B cell (primary cell): ENCODE results near the gene PPP2R2B. TPM values are rescaled to one million over a fixed set of nuclear protein-coding genes. Genes with fewer than 3 reads are reported as not detected.
A peak's percentile ranks its signal among the peaks of the same experiment; 100 is the strongest.

Experiments used
- ATAC-seq: fragments of 200-7000 bp; cut with Tn5 transposase; one replicate; pipeline ENCODE4 v1.10.0; 2021; ENCODE audit warnings: low read depth, mild to moderate bottlenecking, moderate number of reproducible peaks, moderate library complexity
- CTCF ChIA-PET: fragments of 350-600 bp; sonication (Branson Sonifier 250); formaldehyde crosslinking; loops from one replicate; lab custom pipeline; 2021; ENCODE audit warnings: antibody characterized with exemption, inconsistent platforms; lab: Charles Lee
- POLR2A ChIA-PET: fragments of 350-600 bp; sonication (Branson Sonifier 250); formaldehyde crosslinking; loops from one replicate; lab custom pipeline; 2021; ENCODE audit warnings: antibody characterized with exemption; lab: Charles Lee
- DNase-seq: peaks from one replicate; pipeline ENCODE4 v3.0.0; 2013
- H2AFZ ChIP-seq: 2 replicates; pipeline ENCODE4 v1.6.1; 2012; ENCODE audit warnings: mild to moderate bottlenecking, low read depth, low read length; ENCODE audit not compliant: insufficient read depth, poor library complexity, severe bottlenecking
- H3K27ac ChIP-seq, 2 donors: 1 replicate in 1 of 2; 2 replicates in 1 of 2; pipeline ENCODE4 v1.5.1; 2012 to 2013; ENCODE audit warnings: low read length in 2 of 2, mild to moderate bottlenecking in 2 of 2, moderate library complexity in 1 of 2
- H3K27me3 ChIP-seq, 4 experiments: fragments of 200-600 bp in 1 of 4; sonication (generic) in 1 of 4; replicated peaks in 1 of 4; 1 replicate in 2 of 4; 2 replicates in 2 of 4; pipeline versions ENCODE4 v1.6.1 to v1.7.0; 2013 to 2016; ENCODE audit warnings: low read length in 3 of 4, mild to moderate bottlenecking in 2 of 4, mixed read lengths in 1 of 4, moderate library complexity in 1 of 4; ENCODE audit not compliant: insufficient read depth in 4 of 4, control insufficient read depth in 3 of 4; ENCODE audit errors: control extremely low read depth in 1 of 4
- H3K36me3 ChIP-seq, 2 experiments: replicated peaks in 1 of 2; 1 replicate in 1 of 2; 2 replicates in 1 of 2; pipeline versions ENCODE4 v1.6.1 to v1.7.1; 2013; ENCODE audit warnings: low read length in 1 of 2; ENCODE audit not compliant: insufficient read depth in 2 of 2, control insufficient read depth in 1 of 2; ENCODE audit errors: control extremely low read depth in 1 of 2, extremely low read depth in 1 of 2
- H3K4me1 ChIP-seq, 2 donors: fragments of 200-600 bp in 1 of 2; sonication (generic) in 1 of 2; 1 replicate in 1 of 2; 2 replicates in 1 of 2; pipeline versions ENCODE4 v1.5.1 to v1.6.1; 2013 to 2017; ENCODE audit warnings: low read length in 2 of 2; ENCODE audit not compliant: control insufficient read depth in 2 of 2, insufficient read depth in 2 of 2
- H3K4me2 ChIP-seq: replicated peaks from 2 replicates; pipeline ENCODE3; 2012; ENCODE audit warnings: mild to moderate bottlenecking, low read depth, low read length; ENCODE audit not compliant: poor library complexity, severe bottlenecking
- H3K4me3 ChIP-seq, 5 experiments: fragments of 200-600 bp in 1 of 5; sonication (generic) in 1 of 5; 1 replicate in 3 of 5; 2 replicates in 2 of 5; pipeline versions ENCODE4 v1.5.1 to v1.7.0; 2011 to 2016; ENCODE audit warnings: low read length in 4 of 5, mild to moderate bottlenecking in 4 of 5, low read depth in 2 of 5, control low read depth in 1 of 5, moderate library complexity in 1 of 5; ENCODE audit not compliant: insufficient read depth in 1 of 5; ENCODE audit errors: control extremely low read depth in 1 of 5, extremely low read depth in 1 of 5
- H3K79me2 ChIP-seq: fragments of 200-600 bp; sonication (generic); one replicate; pipeline ENCODE4 v1.6.0; 2016; ENCODE audit warnings: low read length; ENCODE audit not compliant: control insufficient read depth, insufficient read depth
- H3K9ac ChIP-seq: fragments of 200-600 bp; sonication (generic); 2 replicates; pipeline ENCODE4 v1.6.1; 2017; ENCODE audit warnings: mild to moderate bottlenecking, low read length, moderate library complexity
- H3K9me3 ChIP-seq, 3 donors: one replicate each; pipeline versions ENCODE4 v1.6.1 to v1.7.1; 2013; ENCODE audit warnings: low read length in 2 of 3; ENCODE audit not compliant: control insufficient read depth in 2 of 3, insufficient read depth in 1 of 3; ENCODE audit errors: control extremely low read depth in 1 of 3
- H4K20me1 ChIP-seq: 2 replicates; pipeline ENCODE4 v1.6.0; 2012; ENCODE audit warnings: mild to moderate bottlenecking, low read length; ENCODE audit not compliant: insufficient read depth, control insufficient read depth, poor library complexity, severe bottlenecking
- H3K27ac Mint-ChIP-seq: one replicate; pipeline ENCODE4 v1.8.0; 2021; ENCODE audit warnings: mixed read lengths
- H3K27me3 Mint-ChIP-seq: one replicate; pipeline ENCODE4 v1.8.0; 2021; ENCODE audit warnings: mixed read lengths
- H3K4me1 Mint-ChIP-seq: one replicate; pipeline ENCODE4 v1.8.0; 2021; ENCODE audit warnings: mixed read lengths
- H3K4me3 Mint-ChIP-seq: one replicate; pipeline ENCODE4 v1.8.0; 2021; ENCODE audit warnings: mixed read lengths
- H3K9me3 Mint-ChIP-seq: one replicate; pipeline ENCODE4 v1.8.0; 2022; ENCODE audit warnings: mixed read lengths; ENCODE audit not compliant: insufficient read depth
- CTCF ChIP-seq: fragments of 200-600 bp; IDR thresholded peaks from one replicate; pipeline ENCODE4 v1.8.0; 2022; ENCODE audit warnings: antibody characterized with exemption, mild to moderate bottlenecking
- EZH2 ChIP-seq: IDR thresholded peaks from 2 replicates; pipeline ENCODE4 v1.6.1; 2012; ENCODE audit warnings: borderline replicate concordance, low read depth, mild to moderate bottlenecking, moderate library complexity, low read length; ENCODE audit not compliant: insufficient read depth, poor library complexity, severe bottlenecking
- WGBS: methylation state at CpG from one replicate; pipeline ENCODE4 v1.1.5; 2013; ENCODE audit warnings: missing lambda C conversion rate; ENCODE audit not compliant: insufficient coverage; 5-methylcytosine and 5-hydroxymethylcytosine counted together
- intact Hi-C: fragments of 100-400 bp; cut with micrococcal nuclease; formaldehyde crosslinking; loops from one replicate; pipeline ENCODE4 v1.10.0; 2022
- polyA plus RNA-seq: library from polyadenylated mRNA; depleted of rRNA; stranded (reverse); fragments of >200 nt; gene quantifications from 2 replicates; pipeline ENCODE4 v1.2.3, GENCODE V29; 2012
- total RNA-seq, 2 donors: library from RNA; stranded (reverse); fragments of 120-200 nt in 1 of 2; gene quantifications; 1 replicate in 1 of 2; 2 replicates in 1 of 2; pipeline versions ENCODE4 v1.2.3 to v1.2.4, GENCODE V29; 2013 to 2022

PPP2R2B gene
- total and polyA plus RNA-seq, 2 donors (not counting 1 experiment from before 2014, with no cell fraction given), result 0.03 TPM; not detected in 1

GRCh38 chr5:146815411-146815810 is 63.1 kb downstream of the PPP2R2B start:
- ATAC-seq, result no peak
- no peaks in the 10 kb centered on the region for H3K27me3 Mint-ChIP-seq
- DNase-seq, result no peak

DNA sequence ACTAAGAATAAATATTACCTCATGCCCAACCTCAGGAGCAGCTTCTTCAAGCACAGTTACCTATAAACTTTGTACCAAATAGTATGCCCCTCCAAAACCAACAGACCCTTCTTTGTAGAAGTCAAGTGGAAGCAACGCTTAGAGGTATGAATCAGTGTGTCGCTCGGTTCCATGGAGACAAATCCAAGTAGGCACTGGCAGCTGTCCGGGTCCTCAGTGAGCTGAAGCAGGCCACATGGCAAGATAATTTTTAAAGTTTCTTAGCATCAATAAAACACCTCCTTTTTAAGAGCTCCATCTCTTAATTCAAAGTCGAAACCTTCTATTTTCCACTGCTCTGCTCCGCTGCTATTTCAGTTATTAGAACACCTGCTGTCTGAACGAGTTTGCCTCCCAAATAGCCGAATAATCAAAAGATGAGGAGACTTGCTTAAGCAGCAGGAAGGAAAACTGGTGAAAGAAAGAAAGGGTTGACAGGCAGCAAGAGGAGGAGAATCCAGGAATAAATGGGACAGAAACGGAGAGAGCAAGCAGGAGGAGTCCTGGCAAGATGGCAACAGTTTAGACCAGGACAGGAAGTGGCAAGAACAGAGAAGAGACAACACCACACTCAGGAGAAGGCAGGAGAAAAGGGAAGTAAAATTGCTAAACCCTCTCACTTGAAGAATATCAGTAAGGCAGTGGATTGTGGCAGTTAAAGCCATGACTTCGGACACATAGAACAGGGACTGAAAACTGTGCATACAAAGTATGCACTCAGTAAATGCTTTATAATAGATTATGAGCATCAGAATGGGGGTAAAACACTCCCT is 65.0 kb downstream of the PPP2R2B start:
- intact Hi-C loops, result no loop called here
- Histone ChIP-seq H3K36me3 (no peaks in the 10 kb centered on the region), H3K9ac (no peak overlapping the region), H3K27me3 (no peaks in the 10 kb centered on the region), H3K9me3 (no peaks in the 10 kb centered on the region), H3K27ac (no peak overlapping the region), H2AFZ (peak overlapping the region; percentile 6), H3K4me3 (no peak overlapping the region), H3K4me2 (no peak overlapping the region), H4K20me1 (no peaks in the 10 kb centered on the region), H3K79me2 (no peaks in the 10 kb centered on the region), H3K4me1 (no peaks in the 10 kb centered on the region)
- no peak for ATAC-seq
- 62% methylated on average over 6 of the region's 10 CpGs for WGBS
- Mint-ChIP-seq H3K27ac (no peak overlapping the region), H3K9me3 (no peaks in the 10 kb centered on the region), H3K27me3 (no peaks in the 10 kb centered on the region), H3K4me1 (peaks cover 5% of the 10 kb centered on the region), H3K4me3 (peak overlapping the region; percentile 54)
- ChIA-PET CTCF (no interaction called here), POLR2A (interaction anchor here (0.7 kb wide), 1 partner anchor 18 kb away, joined by 3 read pairs; no protein-coding TSS in a partner anchor)
- TF ChIP-seq CTCF (no peak), EZH2 (no peak)
- DNase-seq, result no peak

More at GRCh38 chr5:146815411-146815810, 63.1 kb downstream of the PPP2R2B start:
- CTCF ChIA-PET, result no interaction called here
- H3K36me3 ChIP-seq, result no peaks in the 10 kb centered on the region
- no peaks in the 10 kb centered on the region for H3K79me2 ChIP-seq
- H4K20me1 ChIP-seq, result no peaks in the 10 kb centered on the region
- no peak for TF ChIP-seq EZH2
- H3K4me1 Mint-ChIP-seq, result peaks cover 5% of the 10 kb centered on the region
- no peak overlapping the region for H3K4me3 ChIP-seq
- no peaks in the 10 kb centered on the region for H3K4me1 ChIP-seq
- no peak overlapping the region for H3K9ac ChIP-seq
- no peaks in the 10 kb centered on the region for H3K9me3 Mint-ChIP-seq
- WGBS, result 91% methylated on average over 2 of the region's 3 CpGs
- no peak overlapping the region for H3K4me2 ChIP-seq
- no peaks in the 10 kb centered on the region for H3K9me3 ChIP-seq
- no peak overlapping the region for H3K27ac Mint-ChIP-seq
- intact Hi-C loops, result no loop called here
- POLR2A ChIA-PET, result no interaction called here
- no peak overlapping the region for H3K4me3 Mint-ChIP-seq
- no peak overlapping the region for H3K27ac ChIP-seq
- H2AFZ ChIP-seq, result no peak overlapping the region
- H3K27me3 ChIP-seq, result no peaks in the 10 kb centered on the region
